Type B pancreatic cell (in vitro differentiated cells): ENCODE results near the gene EXT2. TPM values are rescaled to one million over a fixed set of nuclear protein-coding genes. Genes with fewer than 3 reads are reported as not detected.
A peak's percentile ranks its signal among the peaks of the same experiment; 100 is the strongest.

Experiments
- DNase-seq: peaks from one replicate; pipeline ENCODE4 v3.0.0; 2021; ENCODE audit warnings: mixed read lengths; ENCODE audit not compliant: unreplicated experiment; ENCODE audit errors: extremely low spot score
- H3K27ac Mint-ChIP-seq: 2 replicates; pipeline ENCODE4 v1.8.0; 2021; ENCODE audit warnings: mild to moderate bottlenecking, mixed read lengths
- H3K27me3 Mint-ChIP-seq: 2 replicates; pipeline ENCODE4 v1.8.0; 2021; ENCODE audit warnings: mixed read lengths
- H3K36me3 Mint-ChIP-seq: 2 replicates; pipeline ENCODE4 v1.8.0; 2021; ENCODE audit warnings: mixed read lengths
- H3K4me1 Mint-ChIP-seq: one replicate; pipeline ENCODE4 v1.8.0; 2021; ENCODE audit warnings: mixed read lengths; ENCODE audit not compliant: unreplicated experiment
- H3K4me3 Mint-ChIP-seq: 2 replicates; pipeline ENCODE4 v1.8.0; 2021; ENCODE audit warnings: mild to moderate bottlenecking, mixed read lengths
- H3K9me3 Mint-ChIP-seq: 2 replicates; pipeline ENCODE4 v1.8.0; 2021; ENCODE audit warnings: mixed read lengths
- CTCF ChIP-seq: fragments of 200-600 bp; sonication (generic); conservative IDR thresholded peaks from 2 replicates; pipeline ENCODE4 v1.5.0; 2021; ENCODE audit warnings: antibody characterized with exemption, mild to moderate bottlenecking
- total RNA-seq: library from RNA; stranded (reverse); gene quantifications from 2 replicates; pipeline ENCODE4 v1.2.1, GENCODE V29; 2021; ENCODE audit warnings: low replicate concordance

Gene EXT2
- total RNA-seq, 1 donor from 2014 or later = 62.7 TPM

GRCh38 chr11:44177905-44178304, 82.4 kb downstream of the EXT2 start:
- Mint-ChIP-seq H3K4me3 (no peak overlapping the region), H3K27ac (no peak overlapping the region), H3K9me3 (no peaks in the 10 kb centered on the region), H3K36me3 (peaks cover 10% of the 10 kb centered on the region), H3K4me1 (peaks cover 22% of the 10 kb centered on the region), H3K27me3 (peaks cover 2% of the 10 kb centered on the region)
- DNase-seq = no peak
- no peak for TF ChIP-seq CTCF

- Mint-ChIP-seq H3K27me3 (peaks cover 2% of the 10 kb centered on the region), H3K36me3 (peaks cover 6% of the 10 kb centered on the region), H3K4me3 (peak overlapping the region; percentile 24), H3K9me3 (no peaks in the 10 kb centered on the region), H3K27ac (no peak overlapping the region), H3K4me1 (peaks cover 22% of the 10 kb centered on the region)
- TF ChIP-seq CTCF = no peak
- DNase-seq = no peak
Measured at GRCh38 chr11:44178381-44178780, 82.9 kb downstream of the EXT2 start.

- Mint-ChIP-seq H3K9me3 (no peaks in the 10 kb centered on the region), H3K4me3 (no peak overlapping the region), H3K36me3 (peaks cover 6% of the 10 kb centered on the region), H3K27ac (no peak overlapping the region), H3K27me3 (peaks cover 2% of the 10 kb centered on the region), H3K4me1 (peaks cover 22% of the 10 kb centered on the region)
- no peak for DNase-seq
- TF ChIP-seq CTCF = no peak
Measured at GRCh38 chr11:44179173-44179572, 83.7 kb downstream of the EXT2 start.

- H3K9me3 Mint-ChIP-seq = no peaks in the 10 kb centered on the region
- no peak for DNase-seq
- H3K4me3 Mint-ChIP-seq = no peak overlapping the region
- no peaks in the 10 kb centered on the region for H3K27me3 Mint-ChIP-seq
- no peaks in the 10 kb centered on the region for H3K36me3 Mint-ChIP-seq
- no peak overlapping the region for H3K27ac Mint-ChIP-seq
- H3K4me1 Mint-ChIP-seq = peaks cover 22% of the 10 kb centered on the region
- no peak for TF ChIP-seq CTCF
Measured at GRCh38 chr11:44180107-44180506, 84.6 kb downstream of the EXT2 start.

- Mint-ChIP-seq H3K4me3 (no peak overlapping the region), H3K36me3 (peaks cover 21% of the 10 kb centered on the region), H3K27ac (no peak overlapping the region), H3K9me3 (peaks cover 7% of the 10 kb centered on the region), H3K4me1 (peaks cover 7% of the 10 kb centered on the region), H3K27me3 (no peaks in the 10 kb centered on the region)
- TF ChIP-seq CTCF = no peak
- no peak for DNase-seq
Measured at GRCh38 chr11:44185522-44185921, 90.0 kb downstream of the EXT2 start.
